NK-92 treated with Interleukin-12 subunit alpha and Interleukin-12 subunit beta, amount 100 ng/mL, for 24 hours (cell line): ENCODE measurements around the gene MED27.

ENCODE experiments used
- DNase-seq: peaks from one replicate; lab custom pipeline; 2025; lab: John Stamatoyannopoulos, UW

MED27 gene

GRCh38 chr9:131836021-131836420, 243.6 kb downstream of the MED27 start:
- DNase-seq, result no peak

DNA sequence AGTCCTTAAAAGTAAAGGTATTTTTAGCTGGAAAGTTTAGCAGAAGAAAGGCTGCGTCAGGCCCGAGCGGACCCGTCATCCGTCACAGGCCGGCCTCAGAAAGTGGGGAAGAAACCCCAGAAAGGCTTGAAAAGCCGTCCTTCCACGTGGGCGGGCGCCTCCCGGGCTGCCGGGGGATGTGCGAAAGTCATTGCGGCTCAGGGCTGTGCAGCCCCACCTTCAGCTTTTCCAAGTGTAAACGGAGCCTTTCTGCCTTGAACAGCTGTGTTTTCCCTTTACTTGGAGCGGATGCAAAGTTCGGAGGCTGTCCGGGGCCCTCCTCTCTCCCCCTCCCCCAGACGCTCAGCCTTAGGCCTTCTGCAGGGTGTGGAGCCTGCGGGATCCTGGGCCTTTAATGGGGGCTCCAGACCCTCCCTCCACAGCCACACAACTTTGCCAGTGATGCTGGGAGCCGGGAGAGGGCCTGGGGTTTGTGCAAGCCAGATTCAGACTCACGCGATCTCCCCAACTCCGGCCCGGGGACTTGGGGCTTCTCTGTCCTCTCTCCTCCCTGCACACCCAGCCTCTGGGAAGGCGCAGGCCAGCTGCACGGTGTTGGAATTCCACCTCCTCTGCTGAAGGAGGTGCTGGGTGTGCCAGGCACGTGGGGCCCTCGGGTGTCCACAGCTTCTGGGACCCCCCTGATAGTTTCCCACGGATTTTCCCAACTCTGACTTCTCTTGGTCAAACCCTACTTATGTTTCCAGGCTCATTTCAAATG, 244.3 kb downstream of the MED27 start:
- DNase-seq, result no peak

DNA sequence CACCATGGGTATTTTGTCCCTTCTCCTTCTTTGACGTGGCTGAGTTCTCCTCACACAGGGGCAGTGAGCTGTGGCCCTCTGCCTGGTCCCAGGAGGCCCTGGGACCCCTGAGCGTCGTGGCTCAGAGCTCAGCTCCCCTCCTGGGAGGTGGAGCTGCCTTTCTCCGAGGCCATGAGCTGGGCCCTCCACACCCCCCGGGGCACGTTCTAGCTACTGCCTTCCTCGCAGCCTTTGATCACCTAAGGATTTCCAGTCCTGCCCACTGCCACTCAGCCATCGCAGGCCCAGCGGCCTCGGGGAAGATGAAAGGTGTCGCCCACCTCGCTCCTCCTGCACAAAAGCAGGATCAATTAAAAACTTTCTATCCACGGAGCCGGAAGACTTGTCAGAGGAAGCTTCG, 244.9 kb downstream of the MED27 start:
- no peak for DNase-seq

DNA sequence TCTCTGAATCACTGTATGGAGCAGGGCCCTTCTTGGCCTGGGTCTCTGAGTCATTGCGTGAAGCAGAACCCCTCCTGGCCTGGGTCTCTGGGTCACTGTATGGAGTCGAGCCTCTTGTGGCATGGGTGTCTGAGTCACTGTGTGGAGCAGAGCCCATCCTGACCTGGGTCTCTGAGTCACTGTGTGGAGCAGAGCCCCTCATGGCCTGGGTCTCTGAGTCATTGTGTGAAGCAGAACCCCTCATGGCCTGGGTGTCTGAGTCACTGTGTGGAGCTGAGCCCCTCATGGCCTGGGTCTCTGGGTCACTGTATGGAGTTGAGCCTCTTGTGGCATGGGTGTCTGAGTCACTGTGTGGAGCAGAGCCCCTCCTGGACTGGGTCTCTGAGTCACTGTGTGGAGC, 245.8 kb downstream of the MED27 start:
- DNase-seq, result no peak

DNA sequence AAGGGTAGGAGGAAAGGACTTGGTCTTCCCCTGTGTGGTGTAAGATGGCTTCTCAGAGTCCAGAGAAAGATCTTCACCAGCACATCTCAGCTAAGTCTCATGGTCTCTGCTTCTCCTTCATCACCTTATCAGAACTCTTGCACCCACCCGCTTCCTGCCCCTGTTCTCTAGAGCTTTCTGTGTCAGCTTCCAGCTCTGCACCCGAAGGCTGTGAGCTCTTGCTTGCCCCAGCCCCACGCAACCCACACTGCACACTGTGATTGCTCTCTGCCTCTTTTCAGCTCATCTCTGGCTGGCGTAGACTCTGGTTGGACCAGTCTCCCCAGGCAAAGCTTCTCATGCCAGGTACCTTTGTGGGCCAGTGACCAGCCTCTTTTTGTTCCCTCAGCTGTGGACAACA, 246.6 kb downstream of the MED27 start:
- no peak for DNase-seq

- DNase-seq, result no peak
Observed at GRCh38 chr9:131831380-131832165, 248.1 kb downstream of the MED27 start.

- DNase-seq, result no peak
Observed at GRCh38 chr9:131827821-131828369, 251.8 kb downstream of the MED27 start.

DNA sequence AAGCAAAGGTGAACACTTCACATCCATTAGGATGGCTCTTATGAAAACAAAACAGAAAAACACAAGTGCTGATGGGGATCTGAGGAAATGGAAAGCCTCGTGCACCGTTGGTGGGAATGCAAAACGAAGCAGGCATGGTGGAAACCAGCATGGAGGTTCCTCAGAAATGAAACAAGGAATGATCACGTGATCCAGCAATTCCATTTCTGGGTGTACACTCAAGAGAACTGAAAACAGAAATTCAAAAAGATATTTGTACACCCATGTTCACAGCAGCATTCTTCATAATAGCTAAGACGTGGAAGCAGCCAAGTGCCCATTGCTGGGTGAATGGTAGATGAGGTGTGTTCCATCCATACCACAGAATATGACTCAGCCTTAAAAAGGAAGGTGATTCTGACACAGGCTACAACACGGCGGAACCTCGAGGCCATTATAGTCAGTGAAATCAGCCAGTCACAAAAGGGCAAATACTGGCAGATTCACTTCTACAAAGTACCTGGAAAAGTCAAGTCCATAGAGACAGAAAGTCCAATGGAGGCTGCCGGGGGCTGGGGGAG, 252.6 kb downstream of the MED27 start:
- DNase-seq, result no peak

DNA sequence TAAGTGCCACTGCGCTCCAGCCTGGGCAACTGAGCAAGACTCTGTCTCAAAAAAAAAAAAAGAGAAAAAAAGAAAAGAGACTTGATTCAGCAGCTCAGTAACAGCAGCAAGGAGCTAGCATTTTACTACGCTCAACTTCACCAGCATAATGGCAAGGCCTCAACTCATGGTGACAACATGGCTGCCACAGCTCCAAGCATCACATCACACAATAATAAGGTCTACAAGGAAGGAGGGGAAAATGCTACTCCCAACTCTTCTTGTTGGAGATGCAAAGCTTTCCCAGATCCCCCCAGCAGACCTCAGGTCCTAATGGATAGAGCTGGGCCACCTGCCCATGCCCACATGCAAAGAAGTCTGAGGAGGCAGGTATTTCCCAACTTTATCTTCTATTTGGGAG, 253.6 kb downstream of the MED27 start:
- DNase-seq, result no peak

DNA sequence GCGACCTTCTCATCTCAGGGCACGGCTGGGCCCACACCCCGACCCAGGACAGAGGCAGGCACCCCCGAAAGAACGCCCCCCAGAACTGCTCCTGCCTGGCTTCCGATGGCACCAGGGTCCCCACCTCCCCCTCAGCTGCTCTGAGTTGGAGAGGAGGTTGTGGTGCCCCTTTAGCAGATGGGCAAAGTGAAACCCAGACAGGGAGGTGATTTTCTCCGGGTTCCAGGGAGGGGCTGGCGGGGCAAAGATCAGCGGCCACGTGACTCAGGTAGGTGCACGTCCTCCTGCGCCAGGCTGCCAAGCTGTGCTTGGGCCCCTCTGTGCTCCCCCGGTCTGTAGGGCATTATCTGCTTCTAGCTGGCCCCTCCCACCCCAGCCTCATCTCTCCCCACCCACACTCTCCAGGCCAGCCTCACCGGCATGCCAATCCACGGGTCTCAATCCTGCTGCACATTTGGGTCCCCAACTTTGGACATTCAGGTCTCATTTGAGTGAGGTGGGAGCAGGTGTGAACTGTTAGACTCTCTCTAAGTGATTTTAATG, 254.6 kb downstream of the MED27 start:
- no peak for DNase-seq

DNA sequence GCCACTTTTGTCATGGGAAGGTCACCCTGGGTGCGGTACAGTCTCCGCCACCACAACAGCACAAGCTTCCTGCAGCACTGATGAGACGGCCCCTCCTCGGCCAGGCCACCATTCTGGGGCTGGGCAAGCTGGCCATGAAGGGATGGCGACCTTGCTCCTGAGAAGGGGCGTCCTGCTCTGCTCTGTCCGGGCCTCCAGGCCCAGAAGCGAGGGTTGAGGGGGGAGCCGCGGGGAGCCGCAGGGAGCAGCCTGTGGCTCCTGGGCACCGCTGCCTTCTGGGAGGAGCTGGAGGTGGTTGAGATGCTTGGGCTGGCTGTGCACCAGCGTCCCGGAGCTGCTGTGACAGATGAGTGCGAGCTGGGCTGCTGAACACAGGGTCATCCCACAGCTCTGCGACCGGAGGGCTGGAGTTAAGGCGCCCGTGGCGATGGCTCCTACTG, 255.5 kb downstream of the MED27 start:
- DNase-seq, result no peak

- no peak for DNase-seq
Observed at GRCh38 chr9:131823701-131824146, 255.9 kb downstream of the MED27 start.

GRCh38 chr9:131818089-131818488, 261.6 kb downstream of the MED27 start:
- no peak for DNase-seq

- no peak for DNase-seq
Observed at GRCh38 chr9:131817627-131818026, 262.0 kb downstream of the MED27 start.

DNA sequence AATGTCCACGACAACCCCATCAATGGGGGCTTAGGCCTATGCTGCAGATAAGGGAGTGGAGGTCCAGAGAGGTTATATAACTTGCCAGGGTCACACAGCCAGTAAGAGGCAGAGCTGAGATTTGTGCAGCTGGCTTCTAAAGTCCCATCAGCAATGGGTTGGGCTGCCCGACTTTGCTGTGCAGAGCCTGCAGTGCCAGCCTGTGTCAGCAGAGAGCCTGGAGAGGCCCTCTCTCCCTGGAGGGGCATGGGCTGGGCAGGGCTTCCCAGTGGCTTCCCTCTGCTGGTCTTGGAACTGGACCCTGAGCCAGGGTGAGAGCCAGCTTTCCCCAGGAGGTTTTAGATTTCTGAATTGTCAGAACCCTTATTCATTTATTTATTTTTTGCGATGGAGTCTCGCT, 262.6 kb downstream of the MED27 start:
- DNase-seq, result no peak

- no peak for DNase-seq
Observed at GRCh38 chr9:131815970-131816873, 263.4 kb downstream of the MED27 start.

DNA sequence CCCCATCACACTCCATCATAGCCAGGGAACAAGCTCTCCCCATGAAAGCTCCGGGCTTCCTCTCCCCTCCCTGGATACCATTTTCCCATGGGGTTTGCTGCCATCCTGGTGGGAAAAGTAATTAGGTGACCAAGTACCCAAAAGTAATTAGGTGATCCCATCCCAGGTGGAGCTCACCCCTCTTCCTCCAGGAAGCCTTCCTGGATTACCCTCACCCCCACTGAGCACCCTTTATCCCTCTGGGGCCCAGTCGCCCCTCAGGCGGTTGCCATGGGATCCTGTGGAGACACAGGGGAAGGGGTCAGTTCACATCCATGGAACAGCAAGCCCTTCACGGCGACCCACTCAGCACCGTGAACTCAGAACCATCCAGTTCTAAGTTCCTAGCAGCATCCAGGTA, 265.0 kb downstream of the MED27 start:
- no peak for DNase-seq

DNA sequence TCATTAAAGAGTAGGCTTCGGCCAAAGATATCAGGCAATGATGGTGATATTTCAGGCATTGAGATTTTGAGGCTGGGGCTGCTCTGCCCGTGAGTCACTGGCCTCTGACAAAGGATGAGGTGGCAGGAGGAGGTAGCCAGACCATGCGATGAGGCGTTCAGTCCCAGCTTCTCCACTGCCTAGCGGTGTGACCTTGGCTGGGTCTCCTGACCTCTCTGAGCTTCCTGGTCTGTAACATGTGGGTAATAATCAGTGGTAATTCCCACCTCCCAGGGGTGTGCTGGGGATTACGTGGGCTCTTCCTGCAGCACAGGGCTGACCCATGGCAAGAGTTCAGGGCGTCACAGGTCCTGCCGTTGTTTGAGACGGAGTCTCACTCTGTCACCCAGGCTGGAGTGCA, 266.6 kb downstream of the MED27 start:
- DNase-seq, result no peak

- DNase-seq, result no peak
Observed at GRCh38 chr9:131812116-131812790, 267.4 kb downstream of the MED27 start.

DNA sequence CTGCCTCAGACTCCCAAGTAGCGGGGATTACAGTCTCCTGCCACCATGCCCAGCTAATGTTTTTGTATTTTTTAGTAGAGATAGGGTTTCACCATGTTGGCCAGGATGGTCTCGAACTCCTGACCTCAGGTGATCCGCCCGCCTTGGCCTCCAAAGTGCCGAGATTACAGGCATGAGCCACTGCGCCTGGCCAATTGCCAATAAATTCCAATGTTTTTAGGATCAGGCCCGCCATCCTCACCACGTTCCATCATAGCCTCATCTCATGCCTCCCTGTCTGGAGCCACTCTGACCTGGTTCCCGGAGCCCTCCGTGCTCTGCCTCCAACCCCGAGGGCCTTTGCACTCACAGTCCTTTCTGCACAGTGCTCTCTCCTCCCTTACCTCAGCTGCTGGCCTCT, 268.3 kb downstream of the MED27 start:
- no peak for DNase-seq
